ENCODE measurements around the gene CIB2.

Gene CIB2

GRCh38 chr15:78149068-78149804 is 18.0 kb upstream of the CIB2 start, which contains the start of gene IDH3A:
Gene IDH3A (plus strand): TSS chr15:78149362. CDS start chr15:78149404, 42 bp downstream.
- DNase-seq = peak; percentile 99

GRCh38 chr15:78148392-78149067 is 17.3 kb upstream of the CIB2 start:
- DNase-seq = no peak

GRCh38 chr15:78147566-78147965 is 16.3 kb upstream of the CIB2 start:
- no peak for DNase-seq

- no peak for DNase-seq
These were observed 15.3 kb upstream of the CIB2 start for GRCh38 chr15:78146425-78147154.

- no peak for DNase-seq
These were observed 11.1 kb upstream of the CIB2 start for GRCh38 chr15:78142332-78142731.

GRCh38 chr15:78140292-78140691 is 9.0 kb upstream of the CIB2 start:
- no peak for DNase-seq

- no peak for DNase-seq
These were observed 8.3 kb upstream of the CIB2 start for GRCh38 chr15:78139578-78139977.

DNA sequence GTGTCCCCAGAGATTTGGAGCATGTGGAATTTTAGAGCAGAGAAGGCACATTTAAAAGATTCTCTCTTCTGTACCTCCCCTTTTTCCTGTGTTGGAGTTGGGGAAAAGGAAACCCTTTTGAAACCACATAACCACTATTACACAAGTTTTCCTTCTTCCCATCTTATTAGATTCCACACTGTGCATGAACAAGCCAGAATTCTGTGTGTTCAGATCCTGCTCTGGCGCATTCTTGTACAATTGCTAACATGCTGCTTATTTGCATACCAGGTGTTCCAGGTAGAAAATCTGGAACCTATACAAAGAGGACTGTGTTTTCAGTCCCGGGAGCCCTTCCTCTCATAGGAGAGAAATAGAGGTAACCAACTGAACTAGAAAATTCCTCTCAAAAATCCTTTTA is 2.6 kb upstream of the CIB2 start:
- DNase-seq = no peak

DNA sequence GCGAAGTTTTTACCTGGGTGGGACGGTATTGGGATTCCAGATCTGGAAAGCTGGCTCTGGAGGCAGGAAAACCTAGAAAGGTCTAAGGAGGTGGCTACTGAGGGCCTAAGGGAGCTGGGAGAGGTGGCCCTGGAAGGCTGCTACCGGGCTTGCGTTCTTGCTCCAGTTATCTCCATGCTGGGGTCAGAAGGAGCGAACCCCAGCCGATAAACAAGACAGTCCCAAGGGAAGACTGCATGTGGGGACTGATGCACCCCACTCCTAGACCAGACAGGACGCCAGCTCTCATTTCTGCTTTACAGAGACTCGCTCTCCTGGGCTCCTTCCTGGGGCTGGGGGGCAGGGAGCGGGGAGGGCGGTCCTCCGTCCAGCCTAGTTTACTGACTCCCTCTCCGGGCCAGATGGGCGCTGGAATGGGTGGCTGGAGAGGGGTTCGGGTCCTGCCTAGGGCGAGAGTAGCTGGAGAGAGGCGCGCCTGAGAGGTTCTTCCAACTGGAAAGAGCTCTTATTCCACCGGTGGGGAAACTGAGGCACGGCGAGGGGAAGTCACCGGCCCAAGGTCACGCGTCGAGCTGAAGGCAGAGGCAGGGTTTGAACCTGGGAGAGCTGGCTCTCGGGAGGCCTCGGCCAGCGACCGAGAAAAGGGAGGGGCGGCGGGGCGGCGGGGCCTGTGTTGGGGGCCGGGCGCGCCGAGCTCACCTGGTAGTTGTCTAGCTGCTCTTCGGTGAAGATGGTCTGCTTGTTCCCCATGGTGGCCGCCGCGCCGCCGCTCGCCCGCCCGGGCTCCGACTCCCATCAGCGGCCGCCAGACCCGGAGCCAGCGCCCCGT is 565 bp downstream of the CIB2 start:
- no peak for DNase-seq

GRCh38 chr15:78129751-78130287 is 1.4 kb downstream of the CIB2 start:
- DNase-seq = no peak

DNA sequence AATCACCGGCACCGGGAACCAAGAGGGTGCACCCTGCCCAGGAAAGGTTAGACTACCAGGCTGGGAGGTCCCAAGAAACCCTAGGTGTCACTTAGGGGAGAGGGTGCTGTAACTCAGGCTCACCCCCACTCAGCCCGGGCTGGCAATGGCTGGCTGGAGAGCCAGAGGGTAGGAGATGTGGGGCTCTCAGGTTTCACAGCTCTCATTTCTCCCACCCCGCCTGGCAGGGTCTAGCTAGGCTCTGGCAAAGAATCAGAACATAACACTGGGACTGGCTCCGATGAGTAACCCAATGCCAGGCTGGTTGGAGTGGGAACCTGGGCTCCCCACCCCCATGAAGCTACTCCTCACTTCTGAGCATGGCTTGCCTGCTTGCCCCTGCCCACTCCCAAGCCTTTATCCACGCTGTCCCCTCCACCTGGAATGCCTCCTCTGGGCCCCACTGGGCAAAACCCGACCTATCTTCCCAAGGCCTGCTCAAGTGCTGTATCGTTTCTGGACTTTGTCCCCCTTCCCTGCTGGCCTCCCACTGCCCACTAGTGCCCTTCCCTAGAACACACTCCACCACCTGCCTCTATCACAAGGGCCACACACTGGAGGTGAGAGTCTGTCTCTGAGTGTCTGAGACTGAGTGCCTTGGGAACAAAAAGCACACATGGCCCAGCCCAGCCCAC is 2.0 kb downstream of the CIB2 start:
- no peak for DNase-seq

GRCh38 chr15:78127882-78128281 is 3.4 kb downstream of the CIB2 start:
- DNase-seq = no peak

DNA sequence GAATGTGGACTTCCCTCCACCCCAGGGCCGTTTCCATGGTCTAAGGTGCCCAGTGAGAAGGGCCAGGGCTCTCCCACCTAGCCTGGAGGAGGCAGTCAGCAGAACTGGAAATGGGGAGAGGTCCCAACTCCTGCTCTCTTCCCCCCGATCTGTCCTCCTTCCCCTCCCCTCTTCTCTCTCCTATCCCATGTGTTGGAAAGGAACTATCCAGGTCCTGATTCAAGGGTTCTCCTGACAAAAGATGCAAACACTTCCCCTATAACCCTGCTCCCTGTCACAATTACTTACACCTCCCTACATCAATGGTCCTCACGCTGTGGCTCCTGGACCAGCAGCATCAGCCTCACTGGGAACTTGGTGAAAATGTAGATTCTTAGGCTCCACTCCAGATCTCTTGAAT is 6.0 kb downstream of the CIB2 start:
- no peak for DNase-seq

GRCh38 chr15:78120523-78120922 is 10.7 kb downstream of the CIB2 start:
- no peak for DNase-seq

GRCh38 chr15:78112551-78112950 is 18.7 kb downstream of the CIB2 start:
- no peak for DNase-seq

- no peak for DNase-seq
These were observed 19.5 kb downstream of the CIB2 start for GRCh38 chr15:78111788-78112187.

DNA sequence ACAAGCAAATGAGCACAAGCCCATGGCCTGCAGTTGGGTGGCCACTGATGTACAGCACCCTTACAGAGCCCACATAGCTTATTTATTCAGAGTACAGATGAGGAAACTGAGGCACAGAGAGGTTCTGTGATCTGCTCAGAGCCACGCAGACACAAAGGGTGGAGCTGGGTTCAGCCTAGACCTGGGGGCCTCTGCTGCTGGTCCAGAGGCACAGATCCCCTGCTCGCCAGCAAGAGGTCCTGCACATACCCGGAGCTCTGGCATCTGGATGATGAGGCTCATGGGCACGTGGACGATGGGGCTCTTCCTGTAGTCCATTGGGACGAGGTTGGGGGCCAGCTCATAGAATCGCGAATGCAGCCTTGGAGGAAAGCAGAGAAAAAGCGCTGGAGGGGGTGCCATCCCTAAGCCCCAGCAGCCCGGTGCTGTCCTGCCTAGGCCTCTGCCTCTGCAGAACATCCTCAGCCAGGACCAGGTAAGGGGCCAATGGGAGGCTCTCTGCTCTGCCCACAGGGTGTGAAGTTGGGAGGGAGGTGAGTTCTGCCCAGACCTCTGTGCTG is 20.2 kb downstream of the CIB2 start:
- no peak for DNase-seq

DNA sequence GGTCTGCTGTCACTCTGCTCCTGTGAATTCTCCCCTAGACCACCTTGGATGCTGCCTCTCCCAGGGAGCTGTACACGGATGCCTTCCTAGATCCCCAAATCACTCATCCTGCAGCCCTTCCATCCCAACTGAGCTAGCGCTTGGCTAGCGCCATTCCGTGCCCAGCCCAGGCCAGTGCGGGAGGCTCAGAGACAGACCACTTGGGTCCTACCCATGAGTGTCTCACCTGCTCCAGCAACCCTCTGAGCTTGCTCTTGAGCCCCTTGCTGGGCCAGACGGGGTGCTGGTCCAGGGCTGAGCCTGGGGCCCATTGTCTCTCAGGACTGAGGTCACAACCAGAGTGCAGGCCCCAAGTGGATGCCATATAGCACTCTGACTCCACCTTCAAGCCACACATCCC is 21.1 kb downstream of the CIB2 start:
- DNase-seq = no peak

- DNase-seq = no peak
These were observed 22.1 kb downstream of the CIB2 start for GRCh38 chr15:78109156-78109555.

- DNase-seq = peak; percentile 88
These were observed 22.8 kb downstream of the CIB2 start for GRCh38 chr15:78108300-78109084.

GRCh38 chr15:78107471-78107870 is 23.8 kb downstream of the CIB2 start:
- no peak for DNase-seq
